LHCN-M2 (cell line): Measurements from ENCODE around the gene DESI2. TPM values are rescaled to one million over a fixed set of nuclear protein-coding genes. Genes with fewer than 3 reads are reported as not detected.

Source experiments
- DNase-seq: peaks from one replicate; pipeline ENCODE4 v3.0.0-alpha.2; 2012; ENCODE audit warnings: low read depth
- total RNA-seq: library from RNA; depleted of rRNA; stranded (reverse); fragments of >200 nt; gene quantifications from 2 replicates; pipeline ENCODE4 v1.2.3, GENCODE V29; 2014; rRNA removed

The DESI2 gene
- total RNA-seq, 1 experiment from 2014 or later: 61.4 TPM

GRCh38 chr1:244751271-244751895, 98.5 kb downstream of the DESI2 start:
- no peak for DNase-seq

- no peak for DNase-seq
Measured at GRCh38 chr1:244755673-244756072, 102.7 kb downstream of the DESI2 start.

GRCh38 chr1:244757091-244757939, 104.4 kb downstream of the DESI2 start:
- DNase-seq: peak; percentile 87

Other genes with a start within 250 kb of the DESI2 start
- gene ADSS2, start 201.2 kb upstream of the DESI2 start, total RNA-seq: 42.8 and 47.4 TPM in 2 replicates
- 0.11 and 0.19 TPM in 2 replicates for gene CATSPERE, start 191.9 kb upstream of the DESI2 start, total RNA-seq
- 54.7 and 56.8 TPM in 2 replicates for gene COX20, start 182.5 kb downstream of the DESI2 start, total RNA-seq
- 377 and 407 TPM in 2 replicates for gene HNRNPU, start 211.4 kb downstream of the DESI2 start, total RNA-seq